Measurements from ENCODE around the gene AK9. TPM values are rescaled to one million over a fixed set of nuclear protein-coding genes. Genes with fewer than 3 reads are reported as not detected.

Gene AK9
- total and polyA plus RNA-seq, 2 of the 8 experiments (the other 6 are each of a cell fraction or from before 2014, with no cell fraction given), result 1.8 to 2.2 TPM

DNA sequence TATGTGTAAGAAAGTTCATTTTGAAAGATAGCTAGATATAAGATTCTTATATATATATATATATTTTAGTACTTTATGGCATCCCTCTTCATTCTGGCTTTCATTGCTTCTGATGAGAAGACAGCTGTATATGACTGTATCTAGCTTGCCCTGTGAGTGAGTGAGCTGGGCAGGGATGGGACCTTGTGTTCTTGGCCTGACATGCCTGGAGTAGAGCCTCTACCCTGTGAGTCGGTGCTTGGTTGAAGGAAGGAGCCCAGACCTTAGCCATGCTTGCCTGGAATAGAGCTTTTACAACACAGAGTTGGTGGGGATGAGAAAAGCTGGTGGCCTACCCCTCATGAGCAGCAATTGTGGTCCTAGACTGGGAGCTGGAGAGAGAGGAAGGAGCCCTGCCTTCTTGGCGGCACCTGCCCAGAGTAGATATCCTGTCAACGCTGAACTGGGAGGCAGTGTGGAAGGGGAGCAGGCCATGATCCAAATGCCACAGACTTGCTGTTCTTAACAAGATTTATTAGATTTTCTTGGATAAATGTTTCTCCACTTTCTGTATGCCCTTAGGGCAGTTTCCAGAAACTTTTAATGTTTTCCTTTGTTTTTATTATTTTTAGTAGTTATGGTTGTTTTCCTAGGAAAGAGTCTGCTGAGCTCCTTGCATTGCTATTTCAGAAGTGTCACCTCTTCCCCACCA is 31.7 kb upstream of the AK9 start (continued):
- TF ChIP-seq ASH2L (IDR thresholded peaks at IDR 0.05; ENCODE audit: low read length), result no peak
- TF ChIP-seq KDM1A (IDR thresholded peaks at IDR 0.05; ENCODE audit: borderline replicate concordance, low read length), result no peak
- no peak for TF ChIP-seq ZNF274 (IDR thresholded peaks at IDR 0.05; ENCODE audit: borderline replicate concordance, extremely low read depth, low read length)
- TF ChIP-seq TAF7 (optimal IDR thresholded peaks at IDR 0.05; ENCODE audit: borderline replicate concordance, low read depth, low read length), result no peak
- no peak for TF ChIP-seq PHF8 (conservative IDR thresholded peaks at IDR 0.05; ENCODE audit: low read depth, low read length)
- no peak for TF ChIP-seq NANOG (IDR thresholded peaks at IDR 0.05; ENCODE audit: insufficient read depth, low read depth, low read length, poor library complexity, severe bottlenecking)
